GM12878 (cell line): ENCODE data around the gene SLC25A42.

Experiments used
- EZH2 ChIP-seq: IDR thresholded peaks from 2 replicates; pipeline ENCODE4 v1.6.1; 2012; ENCODE audit warnings: low read depth, mild to moderate bottlenecking, control low read depth, inconsistent platforms, low read length, borderline replicate concordance; ENCODE audit not compliant: control insufficient read depth
- FOXK2 ChIP-seq: fragments of 450-650 bp; IDR thresholded peaks from 2 replicates; pipeline ENCODE4 v1.6.1; 2017; ENCODE audit warnings: mild to moderate bottlenecking, moderate library complexity

DNA sequence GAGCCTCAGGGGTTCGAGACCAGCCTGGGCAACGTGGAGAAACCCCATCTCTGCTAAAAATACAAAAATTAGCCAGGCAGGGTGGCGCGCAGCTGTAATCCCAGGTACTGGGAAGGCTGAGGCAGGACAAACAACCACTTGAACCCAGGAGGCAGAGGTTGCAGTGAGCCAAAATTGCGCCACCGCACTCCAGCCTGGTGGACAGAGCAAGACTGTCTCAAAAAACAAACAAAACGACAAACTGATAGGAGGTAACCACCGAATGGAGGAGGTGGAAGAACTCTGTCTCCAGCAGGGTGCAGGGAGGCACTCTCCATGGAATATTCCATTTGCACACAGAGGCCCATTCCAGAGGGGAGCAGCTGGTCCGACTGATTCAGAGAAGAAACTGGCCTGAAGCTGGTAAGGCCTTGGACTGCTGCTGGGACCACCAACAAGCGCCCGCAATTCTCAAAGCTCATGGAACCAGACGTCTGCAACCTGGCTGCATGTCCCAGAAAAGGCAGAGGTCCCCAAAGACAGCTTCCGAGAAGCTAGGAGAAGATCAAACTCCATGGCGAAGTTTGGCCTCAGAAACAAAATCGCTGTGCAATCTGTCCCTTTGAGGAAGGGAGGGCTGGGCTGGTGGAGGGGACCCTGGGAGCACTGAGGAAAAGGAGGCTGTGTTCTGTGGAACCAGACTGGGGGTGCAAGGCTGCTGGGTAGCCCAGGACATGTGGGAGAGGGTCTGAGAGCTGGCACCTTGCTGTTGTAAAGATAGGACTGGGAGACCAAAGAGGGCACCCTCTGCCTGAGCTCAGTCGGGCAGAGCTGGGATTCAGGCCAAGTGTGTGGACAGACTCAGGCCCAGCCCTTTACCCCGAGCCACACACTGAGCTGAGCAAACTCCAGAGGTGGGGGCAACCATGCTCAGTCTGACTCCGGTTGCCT lies 35.2 kb downstream of the SLC25A42 start:
- TF ChIP-seq EZH2 (no peak), FOXK2 (no peak)
